KBM-7 (cell line): ENCODE results near the gene LSM7.
A peak's percentile ranks its signal among the peaks of the same experiment; 100 is the strongest.

Experiments
- DNase-seq: peaks from one replicate; pipeline ENCODE4 v3.0.0-alpha.2; 2015
- in situ Hi-C: fragments of 300-500 bp; cut with MboI; formaldehyde crosslinking; loops from 2 replicates; pipeline ENCODE4 v1.14.3; 2020; ENCODE audit warnings: low sequenced_read_pairs, low pct_unique_long_range_greater_than_20kb, mixed read lengths

The LSM7 gene

DNA sequence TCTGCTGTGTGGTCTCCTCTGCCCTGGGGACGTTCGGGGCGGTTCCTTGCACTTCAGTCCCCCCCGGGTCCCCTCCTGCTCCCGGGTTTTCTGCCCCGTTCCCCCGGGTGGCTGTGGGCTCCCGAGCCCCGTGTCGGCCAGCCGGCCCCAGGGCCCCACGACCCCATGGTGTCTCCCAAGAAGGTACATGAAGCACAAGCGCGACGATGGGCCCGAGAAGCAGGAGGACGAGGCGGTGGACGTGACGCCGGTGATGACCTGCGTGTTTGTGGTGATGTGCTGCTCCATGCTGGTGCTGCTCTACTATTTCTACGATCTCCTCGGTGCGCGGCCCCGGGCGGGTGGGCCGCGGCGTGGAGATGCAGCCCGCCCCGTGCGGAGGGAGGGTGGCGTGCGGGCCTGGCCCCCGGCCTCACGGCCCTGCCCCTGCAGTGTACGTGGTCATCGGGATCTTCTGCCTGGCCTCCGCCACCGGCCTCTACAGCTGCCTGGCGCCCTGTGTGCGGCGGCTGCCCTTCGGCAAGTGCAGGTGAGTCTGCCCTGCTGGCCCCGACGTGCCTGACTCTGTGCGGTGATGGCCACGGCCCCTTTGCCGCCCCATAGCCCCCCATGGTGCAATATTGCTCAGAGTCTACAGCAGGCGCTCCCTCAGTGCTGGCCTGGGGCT lies 11.4 kb upstream of the LSM7 start:
- in situ Hi-C loops: no loop called here
- DNase-seq: no peak

DNA sequence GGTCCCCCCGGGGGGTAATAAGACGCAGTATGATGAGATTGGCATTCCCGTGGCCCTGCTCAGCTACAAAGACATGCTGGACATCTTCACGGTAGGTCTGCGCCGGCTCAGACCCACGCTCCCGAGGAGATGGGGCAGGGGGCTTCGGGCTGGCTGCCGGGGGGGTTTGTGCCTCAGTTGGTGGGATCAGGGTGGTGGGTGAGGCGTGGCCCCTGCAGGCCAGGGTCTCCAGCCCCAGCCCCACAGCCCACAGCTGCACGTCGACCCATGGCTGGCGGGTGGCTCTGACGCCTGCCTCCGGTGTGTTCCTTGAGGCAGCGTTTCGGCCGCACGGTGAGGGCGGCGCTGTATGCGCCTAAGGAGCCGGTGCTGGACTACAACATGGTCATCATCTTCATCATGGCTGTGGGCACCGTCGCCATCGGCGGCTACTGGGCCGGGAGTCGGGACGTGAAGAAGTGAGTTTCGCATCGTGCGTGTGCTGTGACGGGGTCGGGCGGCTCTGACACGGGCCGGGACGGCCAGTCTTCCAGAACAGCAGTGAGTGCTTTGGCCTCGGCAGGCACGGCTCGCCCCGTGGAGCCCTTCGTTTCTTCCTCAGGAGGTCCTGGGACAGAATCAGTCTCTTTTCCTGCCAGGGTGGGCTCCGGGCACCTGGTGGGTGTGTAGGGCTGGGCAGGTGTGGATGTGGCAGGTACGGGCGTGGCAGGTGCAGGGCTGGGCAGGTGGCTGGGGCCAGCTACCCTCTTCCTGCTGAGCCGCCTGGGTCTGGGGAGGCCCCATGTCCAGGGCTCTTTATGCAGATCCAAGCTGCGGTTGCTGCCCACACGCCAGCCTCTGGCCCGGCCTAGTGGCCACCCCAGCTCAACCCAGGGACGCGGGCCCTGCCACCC lies 10.6 kb upstream of the LSM7 start:
- no peak for DNase-seq
- in situ Hi-C loops: no loop called here

DNA sequence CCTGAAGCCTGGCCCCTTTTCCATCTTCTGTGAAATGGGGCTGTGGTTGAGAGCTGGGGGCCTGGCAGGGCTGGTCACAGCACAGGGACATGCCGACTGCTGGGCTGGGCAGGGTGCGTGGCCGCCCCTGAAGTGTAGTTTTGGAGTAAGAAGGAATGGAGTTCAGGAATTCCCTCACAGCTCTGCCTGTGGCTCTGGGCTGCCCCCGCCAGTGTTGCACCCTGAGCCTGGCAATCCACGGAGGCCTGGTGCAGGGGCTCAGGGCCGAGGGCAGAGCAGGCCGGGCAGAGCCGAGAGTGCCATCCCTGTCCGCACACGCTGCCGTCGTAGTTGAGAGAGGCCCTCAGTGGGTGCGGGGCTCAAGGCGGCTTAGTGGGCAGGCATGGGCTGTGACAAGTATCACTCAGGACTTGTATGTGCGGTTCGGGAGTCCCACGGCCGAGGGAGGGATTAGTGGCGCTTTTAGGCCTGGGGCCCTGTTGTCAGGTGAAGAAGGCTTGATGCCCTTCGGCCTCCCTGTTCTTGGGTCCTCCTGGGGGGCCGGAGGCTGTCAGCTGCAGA lies 9.7 kb upstream of the LSM7 start:
- DNase-seq: no peak
- in situ Hi-C loops: no loop called here

DNA sequence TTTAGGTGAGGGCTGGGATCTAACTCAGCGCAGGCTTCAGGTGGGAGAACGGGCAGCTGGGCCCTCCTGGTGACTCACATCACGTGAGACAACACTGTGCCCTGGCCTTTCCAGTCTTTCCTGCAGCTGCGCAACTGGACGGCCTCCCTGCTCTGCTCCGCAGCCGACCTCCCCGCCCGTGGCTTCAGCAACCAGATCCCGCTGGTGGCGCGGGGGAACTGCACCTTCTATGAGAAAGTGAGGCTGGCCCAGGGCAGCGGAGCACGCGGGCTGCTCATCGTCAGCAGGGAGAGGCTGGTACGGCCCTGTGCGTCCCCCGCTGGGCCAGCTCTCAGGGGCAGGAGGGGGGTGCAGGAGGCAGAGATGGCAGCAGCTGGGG lies 8.9 kb upstream of the LSM7 start:
- in situ Hi-C loops: no loop called here
- DNase-seq: peak; percentile 26

DNA sequence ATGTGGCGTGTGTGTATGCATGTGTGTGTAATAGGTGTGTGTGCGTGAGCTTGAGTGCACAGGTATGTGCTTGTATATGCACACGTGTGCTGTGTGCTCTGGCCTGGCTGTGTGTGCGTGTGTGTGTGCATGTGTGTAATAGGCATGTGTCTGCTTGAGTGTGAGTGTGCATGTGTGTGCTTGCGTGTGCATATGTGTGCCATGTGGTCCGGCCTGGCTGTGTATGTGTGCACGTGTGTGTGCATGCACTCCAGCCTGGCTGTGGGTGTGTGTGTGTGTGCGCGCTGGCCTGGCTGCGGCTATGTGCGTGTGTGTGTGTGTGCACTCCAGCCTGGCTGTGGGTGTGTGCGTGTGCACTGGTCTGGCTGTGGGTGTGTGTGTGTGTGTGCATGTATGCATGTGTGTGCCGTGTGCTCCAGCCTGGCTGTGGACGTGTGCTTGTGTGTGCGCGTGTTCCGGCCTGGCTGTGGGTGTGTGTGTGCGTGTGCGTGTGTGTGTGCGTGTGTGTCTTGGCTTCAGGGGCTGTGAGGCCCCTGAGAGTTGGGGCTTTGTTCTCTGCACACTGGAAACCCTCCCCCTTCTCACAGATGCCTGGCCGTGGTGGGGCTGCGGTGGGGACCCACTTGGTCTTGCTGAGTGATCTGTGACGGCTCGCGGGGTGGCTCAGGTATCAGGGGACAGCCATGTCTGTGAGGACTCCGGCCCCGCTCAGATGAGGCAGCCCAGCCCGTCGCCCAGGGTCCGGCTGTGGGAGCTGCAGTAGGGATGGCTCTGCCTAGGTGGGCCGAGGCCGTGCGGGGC lies 8.3 kb upstream of the LSM7 start:
- in situ Hi-C loops: no loop called here
- DNase-seq: no peak

DNA sequence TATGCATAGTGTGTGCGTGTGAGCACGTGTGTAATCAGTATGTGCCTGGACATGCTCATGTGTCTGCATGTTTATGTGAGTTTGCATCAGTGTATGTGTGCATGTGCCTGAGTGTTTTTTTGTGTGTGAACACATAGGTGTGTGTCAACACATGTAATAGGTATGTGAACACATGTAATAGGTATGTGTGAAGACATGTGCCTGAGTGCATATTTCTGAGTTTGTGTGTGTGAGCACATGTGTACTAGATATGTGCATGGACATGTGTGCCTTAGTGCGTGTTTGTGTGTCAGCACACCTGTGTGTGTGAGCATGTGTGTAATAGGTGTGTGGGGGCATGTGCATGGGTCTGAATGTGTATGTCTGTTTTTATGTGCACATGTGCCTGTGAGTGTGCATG lies 7.5 kb upstream of the LSM7 start:
- in situ Hi-C loops: no loop called here

DNA sequence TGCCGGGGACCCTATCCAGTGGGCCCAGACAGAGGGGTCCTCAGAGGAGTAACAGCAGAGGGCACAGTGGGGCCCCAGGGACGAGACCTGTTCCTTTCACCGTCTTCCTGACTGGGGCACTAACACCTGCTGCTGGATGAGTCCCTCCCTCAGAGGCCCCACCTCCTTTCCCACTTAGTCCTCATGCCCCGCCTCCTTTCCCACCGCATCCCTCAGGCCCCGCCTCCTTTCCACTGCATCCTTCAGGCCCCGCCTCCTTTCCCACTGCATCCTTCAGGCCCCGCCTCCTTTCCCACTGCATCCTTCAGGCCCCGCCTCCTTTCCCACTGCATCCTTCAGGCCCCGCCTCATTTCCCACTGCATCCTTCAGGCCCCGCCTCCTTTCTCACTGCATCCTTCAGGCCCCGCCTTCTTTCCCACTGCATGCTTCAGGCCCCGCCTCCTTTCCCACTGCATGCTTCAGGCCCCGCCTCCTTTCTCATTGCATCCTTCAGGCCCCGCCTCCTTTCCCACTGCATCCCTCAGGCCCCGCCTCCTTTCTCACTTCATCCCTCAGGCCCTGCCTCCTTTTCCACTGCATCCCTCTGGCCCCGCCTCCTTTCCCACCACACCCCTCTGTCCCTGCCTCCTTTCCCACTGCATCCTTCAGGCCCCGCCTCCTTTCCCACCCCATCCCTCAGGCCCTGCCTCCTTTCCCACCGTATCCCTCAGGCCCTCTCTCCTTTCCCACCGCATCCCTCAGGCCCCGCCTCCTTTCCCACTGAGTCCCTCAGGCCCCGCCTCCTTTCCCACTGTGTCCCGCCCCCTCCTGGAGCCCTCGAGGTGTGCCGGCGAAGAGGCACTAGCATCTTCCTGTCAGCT lies 6.8 kb upstream of the LSM7 start:
- no peak for DNase-seq
- in situ Hi-C loops: no loop called here

More for the DNA sequence above, 7.5 kb upstream of the LSM7 start:
- DNase-seq: no peak

DNA sequence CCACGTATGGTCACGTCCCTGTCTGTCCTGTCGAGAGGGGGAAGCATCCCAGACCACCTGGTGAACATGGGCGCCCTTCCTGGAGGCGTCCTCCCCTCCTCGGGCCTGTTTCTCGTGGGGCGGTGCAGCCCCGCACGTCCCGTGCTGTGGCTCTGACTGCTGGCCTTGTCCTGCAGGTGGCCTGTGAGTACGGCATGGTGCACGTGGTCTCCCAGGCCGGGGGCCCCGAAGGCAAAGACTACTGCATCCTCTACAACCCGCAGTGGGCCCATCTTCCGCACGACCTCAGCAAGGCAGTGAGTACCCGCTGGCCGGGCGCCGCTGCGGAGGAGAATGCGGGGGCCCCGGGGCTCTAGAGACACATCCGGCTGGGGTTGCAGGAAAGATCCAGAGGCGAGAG lies 6.0 kb upstream of the LSM7 start:
- in situ Hi-C loops: no loop called here

DNA sequence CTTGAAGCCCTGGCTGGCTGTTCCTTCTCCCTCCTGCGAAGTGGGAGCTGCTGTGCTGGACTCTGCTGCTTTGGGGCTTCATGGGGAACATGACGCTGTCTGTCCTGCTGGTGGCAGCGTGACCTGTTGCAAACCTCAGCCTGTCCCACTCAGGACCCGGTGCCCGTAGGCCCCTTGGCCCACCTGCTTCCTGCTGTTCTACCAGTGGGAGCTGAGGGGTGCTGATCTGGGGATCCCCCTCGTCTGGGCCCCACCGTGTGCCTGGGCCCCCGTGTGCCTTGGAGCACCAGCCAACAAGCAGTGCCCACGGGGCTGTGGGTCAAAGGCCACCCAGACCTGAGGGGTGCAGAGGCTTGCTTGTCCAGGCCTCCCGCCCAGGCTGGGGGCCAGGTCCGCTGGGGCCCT lies 5.4 kb upstream of the LSM7 start:
- in situ Hi-C loops: no loop called here
- DNase-seq: no peak

More for the DNA sequence above, 6.0 kb upstream of the LSM7 start:
- no peak for DNase-seq

DNA sequence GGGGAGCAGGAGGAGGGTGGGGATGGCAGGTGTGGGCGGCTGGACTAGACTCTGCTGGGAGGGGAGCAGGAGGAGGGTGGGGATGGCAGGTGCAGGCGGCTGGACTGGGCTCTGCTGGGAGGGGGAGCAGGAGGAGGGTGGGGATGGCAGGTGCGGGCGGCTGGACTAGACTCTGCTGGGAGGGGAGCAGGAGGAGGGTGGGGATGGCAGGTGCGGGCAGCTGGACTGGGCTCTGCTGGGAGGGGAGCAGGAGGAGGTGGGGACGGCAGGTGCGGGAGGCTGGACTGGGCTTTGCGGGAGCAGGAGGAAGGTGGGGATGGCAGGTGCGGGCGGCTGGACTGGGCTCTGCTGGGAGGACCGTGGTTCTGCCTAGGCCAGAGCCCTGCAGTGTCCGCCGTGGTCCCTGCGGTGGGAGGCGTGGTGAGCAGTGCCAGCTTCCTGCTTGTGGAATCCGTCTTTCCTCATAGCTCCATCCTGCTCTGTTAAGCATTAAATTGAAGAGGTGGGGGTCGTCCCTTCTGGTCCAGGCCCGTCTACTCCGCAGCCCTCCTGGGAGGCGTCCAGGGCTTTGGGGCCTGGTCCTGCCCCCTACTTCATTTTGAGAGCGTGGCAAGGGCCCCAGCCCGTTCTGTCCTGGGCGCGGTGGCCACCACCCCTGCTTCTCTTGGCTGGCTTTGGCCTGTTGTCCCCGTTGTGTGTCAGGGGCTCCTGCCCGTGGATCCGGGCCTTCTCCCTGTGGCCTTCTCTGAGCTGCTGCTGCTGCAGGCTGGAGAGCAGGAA lies 4.8 kb upstream of the LSM7 start:
- in situ Hi-C loops: no loop called here
- no peak for DNase-seq

DNA sequence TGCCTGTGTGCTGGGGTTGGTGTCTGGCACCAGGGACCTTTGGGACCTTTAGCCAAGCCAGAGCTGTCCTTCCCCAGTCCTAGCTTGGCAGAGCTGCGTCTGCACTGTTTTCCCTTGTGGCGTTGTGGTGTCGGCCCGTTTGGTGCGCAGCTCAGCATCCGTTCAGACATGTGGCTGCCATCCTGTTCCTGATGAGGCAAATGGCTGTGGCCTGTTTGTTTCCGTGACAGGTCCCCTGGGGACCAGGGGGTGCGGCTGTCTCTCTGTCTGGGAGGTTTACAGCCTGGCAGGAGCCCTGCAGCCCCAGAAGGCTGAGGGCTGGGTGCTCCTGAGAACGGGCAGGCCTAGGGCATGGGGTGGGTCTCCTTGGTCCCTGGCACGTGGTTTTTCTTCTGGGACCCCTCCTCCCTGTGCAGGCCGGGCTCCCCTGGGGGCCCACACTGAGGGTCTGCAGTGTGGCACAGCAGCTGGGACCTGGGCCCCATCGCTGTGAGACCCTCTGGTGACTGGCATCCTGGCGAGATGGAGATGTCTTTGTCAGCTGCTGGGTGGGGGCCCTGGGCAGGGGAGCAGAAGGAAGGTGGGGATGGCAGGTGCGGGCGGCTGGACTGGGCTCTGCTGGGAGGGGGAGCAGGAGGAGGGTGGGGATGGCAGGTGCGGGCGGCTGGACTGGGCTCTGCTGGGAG lies 4.1 kb upstream of the LSM7 start:
- DNase-seq: no peak
- in situ Hi-C loops: no loop called here

DNA sequence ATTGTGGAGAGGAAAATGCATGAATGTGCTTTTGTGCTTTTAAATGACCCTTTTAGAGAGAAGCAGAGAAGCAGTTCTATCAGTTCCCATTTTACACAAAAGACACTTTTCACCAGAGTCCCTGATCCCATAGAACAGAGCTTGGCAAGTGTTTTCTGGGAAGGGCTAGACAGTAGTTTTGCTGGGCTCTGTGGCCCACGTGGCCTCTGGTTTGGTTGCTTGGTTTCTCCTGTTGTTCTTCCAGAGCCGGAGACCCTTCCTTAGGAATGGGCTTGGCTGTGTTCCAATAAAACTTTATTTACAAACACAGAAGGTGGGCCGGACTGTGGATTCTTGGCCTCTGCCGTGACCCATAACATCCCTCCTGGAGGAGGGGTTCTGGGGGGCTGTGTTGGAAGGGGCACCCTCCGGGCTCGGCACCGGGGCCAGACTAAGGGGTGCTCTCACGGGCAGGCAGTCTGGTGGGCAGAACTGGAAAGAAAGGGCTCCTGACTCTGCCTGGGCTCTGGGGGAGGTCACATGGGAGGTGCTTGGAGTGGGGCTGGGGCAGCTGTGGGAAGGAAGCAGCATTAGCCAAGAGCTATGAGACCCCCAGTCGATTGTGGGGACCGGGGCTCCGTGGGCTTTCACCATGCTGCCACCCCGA lies 3.3 kb upstream of the LSM7 start:
- DNase-seq: no peak
- in situ Hi-C loops: no loop called here

DNA sequence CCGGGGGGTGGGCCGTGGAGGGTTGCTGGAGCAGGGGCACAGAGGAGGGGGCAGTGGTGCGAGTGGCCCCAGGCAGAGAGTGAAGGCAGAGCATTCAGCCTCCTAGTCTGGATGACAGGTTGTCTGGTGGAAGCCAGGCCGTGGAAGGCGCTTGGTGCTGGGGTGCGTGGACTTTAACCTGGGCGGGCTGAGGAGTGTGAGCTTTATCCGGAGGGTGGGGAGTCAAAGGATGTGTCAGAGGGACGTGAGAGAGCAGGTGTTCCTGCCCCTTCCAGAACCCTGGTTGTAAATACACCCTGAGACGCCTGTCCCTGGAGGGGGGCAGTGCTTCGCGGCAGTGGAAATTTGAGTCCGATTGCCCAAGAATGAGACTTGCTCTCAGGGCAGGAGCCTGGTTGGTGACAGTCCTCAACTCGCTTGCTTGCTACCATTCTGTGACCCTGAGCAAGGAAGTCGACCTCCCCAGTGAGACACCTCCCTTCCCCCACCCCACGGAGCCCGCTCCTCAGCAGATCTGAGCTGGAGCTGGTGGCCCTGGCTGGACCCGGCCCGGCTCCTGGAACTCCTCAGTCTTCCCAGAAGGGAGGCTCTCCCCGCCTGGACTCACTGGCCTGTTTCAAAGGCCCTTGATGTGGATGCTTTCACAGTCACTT lies 2.4 kb upstream of the LSM7 start:
- in situ Hi-C loops: no loop called here
- DNase-seq: no peak

DNA sequence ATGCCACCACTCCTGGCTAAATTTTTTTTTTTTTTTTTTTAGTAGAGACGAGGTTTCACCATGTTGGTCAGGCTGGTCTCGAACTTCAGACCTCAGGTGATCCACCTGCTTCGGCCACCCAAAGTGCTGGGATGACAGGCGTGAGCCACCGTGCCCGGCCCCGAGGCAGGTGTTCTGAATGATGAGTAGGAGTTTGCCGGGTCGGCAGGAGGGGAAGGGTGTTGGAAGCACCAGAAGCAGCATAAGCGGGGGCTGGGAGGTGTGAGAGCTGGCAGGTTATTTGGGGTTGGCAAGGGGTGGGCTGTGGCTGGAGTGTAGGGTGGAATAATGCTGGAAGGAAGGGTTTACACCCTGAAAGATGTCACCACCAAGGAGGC lies 1.9 kb upstream of the LSM7 start:
- DNase-seq: no peak
- in situ Hi-C loops: no loop called here

DNA sequence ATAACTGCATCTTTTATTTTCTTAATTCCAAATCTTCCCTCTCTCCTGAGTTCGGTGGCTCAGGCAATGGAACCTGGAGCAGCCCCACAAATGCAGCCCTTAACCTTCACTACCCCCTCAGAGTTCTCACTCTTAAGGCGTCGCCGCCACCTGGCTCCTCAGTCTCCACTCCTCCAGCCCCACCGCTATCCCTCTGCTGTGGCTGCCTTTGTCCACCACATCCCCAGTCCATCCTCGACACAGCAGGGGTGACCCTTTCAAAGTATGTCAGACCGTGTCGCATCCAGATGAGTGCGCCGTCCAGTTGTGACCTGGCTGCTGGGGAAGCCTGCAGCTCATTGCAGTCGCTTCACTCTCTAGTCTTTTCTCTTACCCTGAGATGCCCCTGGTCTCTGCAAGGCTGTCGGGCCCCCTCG lies 1.1 kb upstream of the LSM7 start:
- no peak for DNase-seq
- in situ Hi-C loops: no loop called here

DNA sequence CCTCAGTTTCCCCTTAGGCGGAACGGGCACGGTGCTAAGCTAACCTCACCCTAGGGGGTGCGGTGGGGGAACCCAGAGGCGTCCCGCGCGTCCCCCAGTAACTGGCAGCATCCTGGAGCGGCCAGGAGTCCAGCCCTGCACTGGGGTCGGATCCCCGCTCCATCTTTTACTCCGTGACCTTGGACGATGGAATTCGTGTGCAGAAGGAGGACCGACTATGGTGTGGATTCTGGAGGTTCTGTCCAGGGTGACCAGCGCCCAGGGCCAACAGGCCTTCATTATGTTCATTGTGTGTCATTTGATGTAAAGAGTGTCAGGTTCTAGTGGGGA lies 728 bp upstream of the LSM7 start:
- no peak for DNase-seq
- in situ Hi-C loops: no loop called here
